NK-92 (cell line): ENCODE data around the gene NXF1.
"Not testable (repeated sequence)": the region's sequence is repeated elsewhere in the genome, so short reads cannot be mapped to it uniquely, and the experiment has no call there.

ENCODE experiments used
- DNase-seq: peaks from one replicate; lab custom pipeline; 2025; ENCODE audit not compliant: unreplicated experiment; lab: John Stamatoyannopoulos, UW

NXF1 gene

GRCh38 chr11:62832336-62833234 lies 27.3 kb upstream of the NXF1 start, which contains the start of gene TEX54:
Gene TEX54 (minus strand): TSS chr11:62832841.
- DNase-seq = no peak

- peak; percentile 92 for DNase-seq
Observed at GRCh38 chr11:62831520-62832335, 26.5 kb upstream of the NXF1 start, which contains the start of gene STX5. Gene STX5 (minus strand): TSS chr11:62832051. CDS start chr11:62831243, 808 bp downstream.

- DNase-seq = no peak
Observed at GRCh38 chr11:62830904-62831519, 25.8 kb upstream of the NXF1 start.

- DNase-seq = not testable (repeated sequence)
Observed at GRCh38 chr11:62828130-62828529, 22.9 kb upstream of the NXF1 start.

- no peak for DNase-seq
Observed at GRCh38 chr11:62823677-62824076, 18.4 kb upstream of the NXF1 start.

GRCh38 chr11:62817129-62817528 lies 11.9 kb upstream of the NXF1 start:
- no peak for DNase-seq

GRCh38 chr11:62816557-62816956 lies 11.3 kb upstream of the NXF1 start:
- DNase-seq = no peak

- DNase-seq = no peak
Observed at GRCh38 chr11:62811659-62812058, 6.4 kb upstream of the NXF1 start.

- no peak for DNase-seq
Observed at GRCh38 chr11:62810748-62811147, 5.5 kb upstream of the NXF1 start.

GRCh38 chr11:62806611-62807121 lies 1.4 kb upstream of the NXF1 start:
- DNase-seq = no peak

- DNase-seq = no peak
Observed at GRCh38 chr11:62805961-62806441, 761 bp upstream of the NXF1 start.

GRCh38 chr11:62804310-62805075 lies 747 bp downstream of the NXF1 start:
- DNase-seq = no peak

- DNase-seq = no peak
Observed at GRCh38 chr11:62801071-62801470, 4.2 kb downstream of the NXF1 start.

GRCh38 chr11:62799486-62799885 lies 5.8 kb downstream of the NXF1 start:
- no peak for DNase-seq

- DNase-seq = no peak
Observed at GRCh38 chr11:62796281-62796680, 9.0 kb downstream of the NXF1 start.

GRCh38 chr11:62794201-62794775 lies 11.0 kb downstream of the NXF1 start:
- no peak for DNase-seq

- no peak for DNase-seq
Observed at GRCh38 chr11:62792202-62792575, 13.1 kb downstream of the NXF1 start.

GRCh38 chr11:62791501-62792201 lies 13.6 kb downstream of the NXF1 start, which contains the start of gene TMEM223:
Gene TMEM223 (minus strand): TSS chr11:62792006. CDS start chr11:62791994, 12 bp downstream.
- no peak for DNase-seq

GRCh38 chr11:62789576-62789975 lies 15.7 kb downstream of the NXF1 start:
- DNase-seq = no peak
